Heart right ventricle (tissue), 16 donors: ENCODE measurements around the gene SGIP1. TPM values are rescaled to one million over a fixed set of nuclear protein-coding genes. Genes with fewer than 3 reads are reported as not detected.
A peak's percentile ranks its signal among the peaks of the same experiment; 100 is the strongest.

Experiments
- ATAC-seq, 8 donors: fragments of 200-7000 bp; cut with Tn5 transposase; one replicate each; pipeline ENCODE4 v1.9.1; 2020; ENCODE audit warnings: mild to moderate bottlenecking in 8 of 8, moderate library complexity in 8 of 8, moderate number of reproducible peaks in 1 of 8
- DNase-seq, 2 donors: peaks; one replicate each; pipeline ENCODE4 v3.0.0-alpha.2; 2020
- H3K27ac ChIP-seq, 10 donors: fragments of 200-600 bp; sonication (generic) in 2 of 10; one replicate each; pipeline versions ENCODE4 v1.5.0 to v1.8.0; 2020 to 2022; ENCODE audit warnings: mild to moderate bottlenecking in 3 of 10
- H3K27me3 ChIP-seq, 7 donors: fragments of 200-600 bp; one replicate each; pipeline ENCODE4 v1.8.0; 2021 to 2022; ENCODE audit warnings: mild to moderate bottlenecking in 2 of 7
- H3K36me3 ChIP-seq, 9 donors: fragments of 200-600 bp; sonication (generic) in 1 of 9; one replicate each; pipeline versions ENCODE4 v1.5.0 to v1.8.0; 2020 to 2022; ENCODE audit warnings: mild to moderate bottlenecking in 2 of 9
- H3K4me1 ChIP-seq, 9 donors: fragments of 200-600 bp; sonication (generic) in 1 of 9; one replicate each; pipeline versions ENCODE4 v1.5.0 to v1.8.0; 2020 to 2022; ENCODE audit warnings: mild to moderate bottlenecking in 4 of 9
- H3K4me3 ChIP-seq, 10 donors: fragments of 200-600 bp; sonication (generic) in 2 of 10; one replicate each; pipeline versions ENCODE4 v1.5.0 to v1.8.0; 2020 to 2022; ENCODE audit warnings: mild to moderate bottlenecking in 7 of 10, moderate library complexity in 2 of 10
- H3K9me3 ChIP-seq, 11 donors: fragments of 200-600 bp in 10 of 11; sonication (generic) in 2 of 11; one replicate each; pipeline versions ENCODE4 v1.5.0 to v1.8.0; 2013 to 2022; ENCODE audit warnings: mild to moderate bottlenecking in 2 of 11, control low read depth in 1 of 11, moderate library complexity in 1 of 11
- WGBS, 2 donors: extraction: QIAGEN DNeasy Blood & Tissue Kit; methylation state at CpG; one replicate each; pipeline ENCODE4 v1.1.7; 2013; ENCODE audit warnings: inconsistent platforms in 1 of 2; 5-methylcytosine and 5-hydroxymethylcytosine counted together
- intact Hi-C, 10 donors: fragments of 100-400 bp; cut with DNase I; formaldehyde crosslinking; loops; one replicate each; pipeline versions ENCODE4 v1.11.1 to v1.14.2; 2022
- polyA plus RNA-seq, 2 donors: library from polyadenylated mRNA; stranded (reverse); fragments of 200-250 nt; gene quantifications; one replicate each; pipeline ENCODE4 v1.2.3, GENCODE V29; 2013
- total RNA-seq, 10 donors: library from RNA; stranded (reverse); fragmentation: NEBNext Ultra II Directional in 3 of 10; extraction: Animal tissue kit (Norgen Biotek cat#: 25700) in 3 of 10; gene quantifications; one replicate each; pipeline versions ENCODE4 v1.2.1 to v1.2.4, GENCODE V29; 2021 to 2023
- TF ChIP-seq, protein P1 (sequence below), 9 donors: fragments of 200-600 bp; sonication (generic) in 2 of 9; IDR thresholded peaks; one replicate each; pipeline versions ENCODE4 v1.5.0 to v1.8.0; 2021 to 2022; ENCODE audit warnings: antibody characterized with exemption in 9 of 9, mild to moderate bottlenecking in 5 of 9, moderate library complexity in 1 of 9
- donor health status: Arrhythmogenic right ventricular cardiomyopathy.
- donor health status: ischemic (EF 13 %, LVEDD 7.1; RV severe dilation, severe dysfunction).
- donor health status: healthy with polysubstance abuse.
- donor health status: DM: no; HTN: yes; CAD: no.
- donor health status: DM: no; HTN: no; CAD: no.
- donor health status: ischemic (EF 25% LVEDD 6.9; RV normal size, moderate dysfunction).
- donor health status: ischemic (EF 25% LVEDD 5.7; RV mildly dilated, moderate dysfunction).
- donor health status: healthy.
- donor health status: DM: yes; HTN: yes; CAD: no.
- donor health status: Ischemic cardiomyopathy.
- donor health status: ischemic (EF 35%, LVEDD 5.7; RV mildly dilated, moderate dysfunction).
- donor health status: nonischemic (EF 11% LVEDD 7.7; RV severe dilation, severe dysfunction).
- donor health status: DM: yes; HTN: yes; CAD: no.
- donor health status: PGD.
- donor health status: ischemic (EF 29% LVEDD 5.4; RV normal size, mild dysfunction).
- donor health status: nonischemic (EF 23%, LVEDD 6.1; RV moderate dilation, normal function).

The SGIP1 gene
- total and polyA plus RNA-seq, 12 donors, result 1.6 to 19.6 (median 4.9) TPM

DNA sequence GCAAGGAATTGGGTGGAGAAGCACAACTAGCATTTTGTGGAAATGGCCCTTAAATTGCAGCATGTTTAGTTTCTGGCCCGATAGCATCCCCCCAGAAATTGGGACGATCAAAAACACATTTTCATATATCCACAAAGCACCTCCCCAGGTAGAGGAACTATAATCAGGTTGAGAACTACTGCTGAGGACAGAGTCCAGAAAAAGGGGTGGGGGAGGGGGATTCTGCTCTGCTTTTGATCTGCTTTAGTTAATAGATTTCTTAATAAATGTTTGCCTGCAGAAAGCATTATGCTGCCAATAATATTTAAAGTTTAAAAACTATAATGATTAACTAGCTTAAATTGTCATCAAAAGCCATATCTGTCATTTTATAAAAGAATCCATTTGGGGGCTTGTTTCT is 203.9 kb downstream of the SGIP1 start:
- peak overlapping the region in 1 of 10 donors; percentile 59 for H3K27ac ChIP-seq
- DNase-seq, result no peak
- TF ChIP-seq, protein P1, sequence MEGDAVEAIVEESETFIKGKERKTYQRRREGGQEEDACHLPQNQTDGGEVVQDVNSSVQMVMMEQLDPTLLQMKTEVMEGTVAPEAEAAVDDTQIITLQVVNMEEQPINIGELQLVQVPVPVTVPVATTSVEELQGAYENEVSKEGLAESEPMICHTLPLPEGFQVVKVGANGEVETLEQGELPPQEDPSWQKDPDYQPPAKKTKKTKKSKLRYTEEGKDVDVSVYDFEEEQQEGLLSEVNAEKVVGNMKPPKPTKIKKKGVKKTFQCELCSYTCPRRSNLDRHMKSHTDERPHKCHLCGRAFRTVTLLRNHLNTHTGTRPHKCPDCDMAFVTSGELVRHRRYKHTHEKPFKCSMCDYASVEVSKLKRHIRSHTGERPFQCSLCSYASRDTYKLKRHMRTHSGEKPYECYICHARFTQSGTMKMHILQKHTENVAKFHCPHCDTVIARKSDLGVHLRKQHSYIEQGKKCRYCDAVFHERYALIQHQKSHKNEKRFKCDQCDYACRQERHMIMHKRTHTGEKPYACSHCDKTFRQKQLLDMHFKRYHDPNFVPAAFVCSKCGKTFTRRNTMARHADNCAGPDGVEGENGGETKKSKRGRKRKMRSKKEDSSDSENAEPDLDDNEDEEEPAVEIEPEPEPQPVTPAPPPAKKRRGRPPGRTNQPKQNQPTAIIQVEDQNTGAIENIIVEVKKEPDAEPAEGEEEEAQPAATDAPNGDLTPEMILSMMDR (IDR thresholded peaks at IDR 0.05), result no peak
- no peaks in the 10 kb centered on the region for H3K9me3 ChIP-seq
- no peak for ATAC-seq
- peaks cover 0 to 16% (median 0%) of the 10 kb centered on the region in 9 donors for H3K36me3 ChIP-seq
- H3K4me1 ChIP-seq, result peaks cover 0 to 25% (median 14%) of the 10 kb centered on the region in 9 donors
- WGBS, 2 donors, result 89 to 90% methylated on average over 2 of the region's 2 CpGs
- H3K27me3 ChIP-seq, result no peaks in the 10 kb centered on the region
- H3K4me3 ChIP-seq, result no peak overlapping the region
- intact Hi-C loops, result no loop called here

- Histone ChIP-seq H3K27me3 (no peaks in the 10 kb centered on the region), H3K4me1 (peaks cover 0 to 25% (median 14%) of the 10 kb centered on the region in 9 donors), H3K4me3 (no peak overlapping the region), H3K9me3 (no peaks in the 10 kb centered on the region), H3K27ac (peak overlapping the region in 4 of 10 donors; percentile 22 to 59 (median 38)), H3K36me3 (peaks cover 0 to 20% (median 0%) of the 10 kb centered on the region in 9 donors)
- DNase-seq (peak in 1 of 2 donors; percentile 14), ATAC-seq (peak in 7 of 8 donors; percentile 30 to 79 (median 68))
- intact Hi-C loops, result loop anchor here in 1 of 10 donors (10.0 kb wide), 1 partner anchor 775 kb away; no protein-coding TSS in a partner anchor
- TF ChIP-seq, protein P1 (IDR thresholded peaks at IDR 0.05), result no peak
- WGBS, 2 donors, result 55 to 58% methylated on average over 9 of the region's 9 CpGs
Observed at GRCh38 chr1:66739401-66740157, 205.6 kb downstream of the SGIP1 start.

DNA sequence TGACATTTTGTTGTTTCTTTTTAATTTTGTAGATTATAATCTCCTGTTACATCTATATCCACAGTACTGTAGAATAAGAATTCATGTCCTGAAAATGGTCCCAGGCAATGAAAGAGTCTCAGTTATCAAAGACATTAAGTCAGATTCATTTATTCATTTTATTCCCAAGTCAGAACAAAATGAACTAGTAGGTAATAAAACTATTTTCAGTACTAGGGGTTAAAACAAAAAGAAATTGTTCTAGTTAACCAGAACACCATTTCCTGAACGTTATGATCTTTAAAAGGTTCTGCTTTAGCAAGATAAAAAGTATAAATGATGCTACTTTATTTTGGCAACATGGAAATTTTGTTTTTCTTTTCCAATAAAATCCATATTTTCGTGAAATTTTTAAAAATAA is 211.5 kb downstream of the SGIP1 start:
- ATAC-seq (no peak), DNase-seq (no peak)
- no peaks in the 10 kb centered on the region for H3K9me3 ChIP-seq
- no peaks in the 10 kb centered on the region for H3K4me1 ChIP-seq
- intact Hi-C loops, result loop anchor here in 1 of 10 donors (10.0 kb wide), 1 partner anchor 781 kb away; no protein-coding TSS in a partner anchor
- TF ChIP-seq, protein P1 (IDR thresholded peaks at IDR 0.05), result no peak
- H3K4me3 ChIP-seq, result no peak overlapping the region
- H3K27me3 ChIP-seq, result no peaks in the 10 kb centered on the region
- 76 to 82% methylated on average over 2 of the region's 2 CpGs for WGBS, 2 donors
- H3K36me3 ChIP-seq, result peaks cover 0 to 17% (median 0%) of the 10 kb centered on the region in 9 donors
- no peak overlapping the region for H3K27ac ChIP-seq

DNA sequence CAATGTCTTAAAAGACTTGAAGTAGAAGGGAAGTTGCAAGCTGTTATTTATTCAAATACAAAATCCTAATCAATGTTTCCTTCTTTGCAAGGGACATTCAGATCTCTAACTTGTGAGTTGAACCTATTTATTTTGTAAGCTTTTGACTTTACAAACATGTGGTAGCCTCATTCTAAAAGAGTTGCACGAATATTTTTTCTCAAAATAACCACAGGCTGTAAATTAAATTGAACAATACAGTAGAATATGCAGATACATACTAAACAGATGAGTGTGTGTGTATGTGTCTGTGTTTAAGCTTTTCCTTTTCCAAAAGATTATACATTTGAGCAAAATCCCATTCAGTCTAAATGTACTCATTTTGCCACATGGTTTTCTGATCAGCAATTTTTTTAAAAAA is 213.5 kb downstream of the SGIP1 start:
- WGBS, 2 donors, result 27 to 42% methylated on average over 1 of the region's 1 CpG
- Histone ChIP-seq H3K36me3 (peaks cover 0 to 9% (median 0%) of the 10 kb centered on the region in 9 donors), H3K27me3 (peaks cover 0 to 9% (median 0%) of the 10 kb centered on the region in 7 donors), H3K9me3 (no peaks in the 10 kb centered on the region), H3K27ac (no peak overlapping the region), H3K4me3 (no peak overlapping the region), H3K4me1 (peaks cover under 1 to 15% (median 12%) of the 10 kb centered on the region in 9 donors)
- ATAC-seq (no peak), DNase-seq (no peak)
- TF ChIP-seq, protein P1 (IDR thresholded peaks at IDR 0.05), result no peak
- intact Hi-C loops, result loop anchor here in 1 of 10 donors (10.0 kb wide), 1 partner anchor 783 kb away; no protein-coding TSS in a partner anchor
